GM21423 (cell line): ENCODE results near the gene RHPN2.
"Not testable (repeated sequence)": the region's sequence is repeated elsewhere in the genome, so short reads cannot be mapped to it uniquely, and the experiment has no call there.

Experiments used
- ATAC-seq: cut with Tn5 transposase; IDR thresholded peaks from one replicate; pipeline ENCODE4 v1.9.1; 2021; ENCODE audit warnings: mild to moderate bottlenecking, moderate library complexity; ENCODE audit not compliant: unreplicated experiment

RHPN2 gene

DNA sequence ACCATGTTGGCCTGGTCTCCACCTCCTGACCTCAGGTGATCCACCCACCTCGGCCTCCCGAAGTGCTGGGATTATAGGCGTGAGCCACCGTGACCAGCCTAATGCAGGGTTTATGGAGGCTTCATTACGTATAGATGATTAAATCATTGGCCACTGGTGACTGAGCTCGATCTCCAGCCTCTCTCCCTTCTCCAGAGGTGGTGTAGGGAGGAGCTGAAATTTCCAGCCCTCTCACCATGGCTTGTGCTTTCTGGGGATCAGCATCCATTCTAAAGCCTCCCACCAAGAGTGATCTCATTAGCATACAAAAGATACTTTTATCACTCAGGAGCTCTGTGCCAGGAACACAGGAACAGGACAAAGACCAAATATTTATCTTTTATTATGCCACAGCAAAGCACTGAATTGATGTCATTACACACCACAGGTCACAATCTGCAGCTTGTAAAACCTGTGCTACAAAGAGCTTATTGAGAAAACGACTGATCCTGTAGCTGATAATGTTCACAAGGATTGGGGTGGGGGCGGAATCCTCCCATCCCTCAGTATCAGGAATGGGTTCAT, 32.4 kb downstream of the RHPN2 start:
- ATAC-seq, result no peak

DNA sequence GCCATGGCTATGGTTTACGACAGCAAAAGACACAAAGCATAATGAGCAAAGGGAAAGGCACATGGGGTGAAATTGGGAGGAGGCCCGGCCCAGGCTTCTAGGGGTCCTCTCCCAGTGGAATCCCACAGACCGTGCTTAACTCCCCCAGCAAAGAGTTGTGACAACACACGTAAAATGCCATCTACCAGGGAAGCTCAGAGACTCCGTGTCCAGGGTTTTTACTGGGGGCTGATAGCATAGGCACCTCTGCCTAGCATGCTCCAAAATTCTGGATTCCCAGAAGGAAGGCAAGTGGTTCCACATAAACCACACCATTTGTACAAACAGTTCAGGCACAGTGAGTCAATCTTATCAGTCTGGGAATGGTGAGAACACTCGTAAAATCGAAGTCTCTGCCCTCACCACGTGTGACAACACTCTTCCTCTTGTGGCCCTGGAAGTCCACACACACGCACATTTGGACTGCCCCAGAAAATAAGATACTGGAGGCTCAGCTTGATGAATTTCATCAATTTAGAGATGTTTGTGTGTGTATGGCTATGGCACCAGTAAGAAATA, 34.9 kb downstream of the RHPN2 start:
- ATAC-seq, result no peak

DNA sequence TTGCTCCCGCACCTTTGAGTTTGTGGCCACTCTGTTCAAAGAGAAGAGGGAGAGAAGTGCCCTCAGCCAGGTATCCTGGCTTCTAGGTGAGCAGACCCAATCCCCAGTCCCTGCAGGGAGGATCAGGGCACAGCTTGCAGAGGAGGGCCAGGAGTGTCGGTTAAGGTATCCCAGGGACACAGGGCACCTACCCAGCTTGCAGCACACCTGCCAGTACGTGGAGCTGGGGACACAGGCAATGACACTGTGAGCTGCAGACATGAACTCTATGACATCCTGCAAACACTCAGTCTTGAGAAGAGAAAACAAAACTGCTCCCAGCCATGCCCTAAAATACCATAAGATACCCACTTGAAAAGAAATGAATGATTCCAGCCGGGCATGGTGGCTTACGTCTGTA, 38.1 kb downstream of the RHPN2 start:
- not testable (repeated sequence) for ATAC-seq

DNA sequence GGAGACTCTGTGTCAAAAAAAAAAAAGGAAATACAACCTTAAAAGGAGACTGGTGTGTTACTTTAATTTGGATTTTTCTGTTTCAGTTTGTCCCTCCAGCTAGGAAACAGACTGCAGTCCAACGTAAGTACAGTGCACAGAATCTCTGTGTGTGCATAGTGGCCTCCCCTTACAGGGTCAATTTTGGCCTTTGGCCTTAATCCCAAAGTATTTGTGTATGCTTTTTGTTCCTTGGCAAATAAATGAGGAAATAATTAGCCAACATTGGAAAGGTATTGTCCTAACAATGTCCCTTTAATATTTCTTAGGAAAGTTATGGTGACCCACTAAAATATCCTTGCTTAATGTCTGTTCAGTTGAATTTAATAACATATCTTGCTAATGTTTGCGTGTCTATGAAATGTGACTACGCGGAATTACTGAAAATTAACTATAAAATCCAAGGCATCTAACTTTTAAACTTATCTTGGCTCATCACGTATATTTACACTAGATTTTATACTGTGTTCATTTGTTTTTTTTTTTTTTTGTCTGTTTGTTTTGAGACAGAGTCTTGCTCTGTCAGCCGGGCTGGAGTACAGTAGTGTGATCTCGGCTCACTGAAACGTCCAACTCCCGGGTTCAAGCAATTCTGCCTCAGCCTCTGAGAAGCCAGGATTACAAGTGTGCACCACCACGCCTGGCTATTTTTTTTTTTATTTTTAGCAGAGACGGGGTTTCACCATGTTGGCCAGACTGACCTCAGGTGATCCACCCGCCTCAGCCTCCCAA, 39.0 kb downstream of the RHPN2 start:
- not testable (repeated sequence) for ATAC-seq

DNA sequence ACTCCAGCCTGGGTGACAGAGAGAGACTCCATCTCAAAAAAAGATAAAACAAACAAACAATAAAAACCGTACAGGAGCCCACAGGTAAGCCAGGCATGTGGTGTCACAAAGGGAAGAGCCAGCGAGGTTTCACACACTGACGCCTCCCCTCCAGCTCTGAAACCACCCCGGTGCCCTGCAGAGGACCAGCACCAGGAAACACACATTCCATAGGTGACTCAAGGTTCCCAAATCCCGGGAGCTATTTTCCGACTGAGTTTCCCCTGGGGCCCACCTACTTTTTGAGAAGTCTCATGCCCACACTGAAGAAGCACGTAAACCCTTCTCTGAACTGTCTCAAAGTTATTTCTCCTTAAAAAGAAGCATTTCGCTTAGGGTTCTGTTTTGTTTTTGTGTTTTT, 40.3 kb downstream of the RHPN2 start:
- ATAC-seq, result no peak

DNA sequence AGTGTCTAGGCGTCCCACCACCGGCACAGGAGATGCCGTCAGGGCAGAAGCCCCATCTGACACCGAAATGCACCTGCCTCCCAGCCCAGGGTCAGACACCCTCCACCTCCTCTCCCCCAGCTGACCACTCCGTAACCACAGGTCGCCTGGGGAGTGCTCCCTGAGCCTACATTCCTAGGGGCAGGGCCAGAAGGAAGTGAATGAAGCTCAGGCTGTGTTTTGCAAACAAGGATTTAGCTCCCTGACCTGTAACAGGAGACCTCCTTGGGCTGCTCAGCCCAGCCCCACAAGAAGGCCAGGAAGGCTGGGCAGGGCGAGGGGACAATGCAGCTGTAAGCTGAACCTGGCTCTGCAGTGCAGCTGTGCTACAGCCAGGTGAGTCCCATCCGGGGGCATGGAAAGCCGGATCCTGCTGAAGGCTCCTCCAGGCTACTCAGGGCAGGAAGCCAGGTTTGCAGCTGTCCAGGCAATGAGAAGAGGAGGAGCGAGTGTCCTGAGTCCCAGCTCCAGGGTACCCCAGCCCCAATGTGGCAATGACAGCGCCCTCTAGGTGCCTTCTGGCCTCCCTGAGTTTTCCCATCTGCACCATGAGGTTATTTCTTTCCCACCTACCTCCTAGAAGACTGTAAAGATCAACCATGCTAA, 42.1 kb downstream of the RHPN2 start:
- ATAC-seq, result no peak

DNA sequence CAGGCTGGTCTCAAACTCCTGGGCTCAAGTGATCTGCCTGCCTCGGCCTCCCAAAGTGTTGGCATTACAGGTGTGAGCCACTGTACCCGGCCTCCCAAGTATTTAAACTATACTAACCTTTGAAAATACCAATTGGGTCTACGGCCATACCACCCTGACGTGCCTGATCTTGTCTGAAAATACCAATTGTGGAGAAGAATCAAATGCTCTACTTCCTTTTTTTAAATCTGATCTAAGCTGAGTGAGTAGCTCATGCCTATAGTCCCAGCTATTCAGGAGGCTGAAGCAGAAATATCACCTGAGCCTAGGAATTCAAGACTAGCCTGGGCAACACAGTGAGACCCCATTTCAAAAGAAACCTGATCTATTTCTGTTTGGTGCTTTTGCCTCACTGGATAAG, 53.8 kb downstream of the RHPN2 start:
- not testable (repeated sequence) for ATAC-seq

DNA sequence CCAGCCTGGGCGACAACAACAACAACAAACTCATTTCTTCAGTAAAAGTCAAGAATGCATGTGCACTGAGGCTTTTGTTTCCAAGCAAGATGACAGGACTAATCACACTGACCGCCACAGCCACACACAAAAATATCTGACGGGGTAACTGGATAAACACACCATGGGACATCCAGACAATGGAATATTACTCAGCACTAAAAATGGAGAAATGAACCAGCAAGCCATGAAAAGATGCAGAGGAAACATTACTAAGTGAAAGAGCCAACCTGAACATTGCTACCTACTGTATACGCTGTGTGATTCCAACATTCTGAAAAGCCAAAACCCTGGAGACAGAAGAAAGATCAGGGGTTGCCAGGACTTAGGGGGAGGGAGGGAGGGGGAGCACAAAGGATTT, 56.0 kb downstream of the RHPN2 start:
- no peak for ATAC-seq

DNA sequence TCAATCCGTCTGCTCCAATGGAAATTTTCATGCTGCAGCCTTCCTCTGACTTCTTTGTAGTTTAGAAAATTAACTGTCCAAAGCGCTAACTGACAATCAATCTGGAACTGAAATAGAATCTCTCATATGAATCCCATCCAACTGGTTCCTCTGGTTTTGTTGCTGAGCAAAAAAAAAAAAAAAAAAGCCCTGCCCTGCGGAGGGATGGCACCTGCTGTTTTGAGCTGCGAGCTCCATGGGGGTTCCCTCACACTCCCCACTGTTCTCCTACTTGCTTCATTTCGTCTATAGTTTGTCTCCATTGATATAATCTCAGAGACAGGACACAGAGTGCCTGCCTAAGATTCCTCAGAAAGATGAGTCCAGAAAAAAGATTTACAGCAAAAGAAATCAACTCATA, 59.2 kb downstream of the RHPN2 start:
- ATAC-seq, result no peak

DNA sequence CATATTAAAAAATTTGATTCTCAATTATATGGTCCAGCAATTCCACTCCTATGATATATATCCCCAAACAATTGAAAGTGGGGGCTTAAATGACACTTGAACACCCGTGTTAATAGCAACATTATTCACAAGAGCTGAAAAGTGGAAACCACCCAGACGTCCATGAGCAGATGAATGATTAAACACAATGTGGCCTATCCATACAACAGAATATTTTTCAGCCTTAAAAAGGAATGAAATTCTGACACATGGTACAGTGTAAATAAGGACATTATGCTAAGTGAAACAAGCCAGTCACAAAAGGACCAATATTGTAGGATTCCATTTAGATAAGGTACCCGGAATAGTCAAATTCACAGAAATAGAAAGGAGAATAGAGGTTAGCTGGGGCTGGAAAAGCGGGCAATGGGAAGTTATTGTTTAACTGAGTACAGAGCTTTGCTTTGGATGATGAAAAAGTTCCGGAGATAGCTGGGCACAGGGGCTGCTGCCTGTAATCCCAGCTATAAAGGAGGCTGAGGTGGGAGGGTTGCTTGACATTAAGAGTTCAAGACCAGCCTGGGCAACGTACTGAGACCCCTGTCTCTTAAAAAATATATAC, 61.2 kb downstream of the RHPN2 start:
- not testable (repeated sequence) for ATAC-seq

DNA sequence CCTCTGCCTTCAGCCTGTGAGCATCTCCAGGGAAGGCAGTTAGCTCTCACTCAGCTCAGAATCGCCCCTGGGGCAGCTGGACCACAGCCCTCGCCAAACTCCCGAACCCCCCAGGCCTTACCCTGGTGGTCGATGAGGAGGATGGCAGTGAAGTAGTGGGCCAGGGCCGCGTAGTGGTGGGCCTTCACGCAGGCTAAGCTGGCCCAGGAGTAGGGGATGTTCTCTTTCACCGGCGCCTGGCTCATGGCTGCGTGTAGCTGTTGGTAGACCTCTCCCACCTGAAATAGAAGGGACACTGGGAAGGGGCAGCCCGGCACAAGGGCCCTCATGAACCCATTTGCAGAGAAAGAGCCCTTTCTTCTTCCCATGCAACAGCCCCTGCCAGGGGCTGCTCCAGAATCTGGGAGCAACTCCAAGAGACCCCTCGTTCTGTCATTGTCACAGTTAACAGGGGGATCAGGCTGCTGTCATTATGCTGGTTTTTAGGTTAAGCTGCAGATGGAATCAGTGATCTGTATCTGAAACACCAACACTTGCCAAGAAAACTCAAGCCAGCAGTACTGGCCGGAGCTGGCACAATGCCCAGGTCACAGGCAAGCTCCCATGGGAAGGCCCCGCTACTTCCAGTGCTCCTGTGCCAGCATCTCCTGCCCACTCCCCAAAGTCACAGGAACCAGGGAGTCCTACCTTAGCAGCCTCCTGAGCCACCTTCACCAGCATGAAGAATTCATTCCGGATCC, 62.4 kb downstream of the RHPN2 start:
- ATAC-seq, result not testable (repeated sequence)

DNA sequence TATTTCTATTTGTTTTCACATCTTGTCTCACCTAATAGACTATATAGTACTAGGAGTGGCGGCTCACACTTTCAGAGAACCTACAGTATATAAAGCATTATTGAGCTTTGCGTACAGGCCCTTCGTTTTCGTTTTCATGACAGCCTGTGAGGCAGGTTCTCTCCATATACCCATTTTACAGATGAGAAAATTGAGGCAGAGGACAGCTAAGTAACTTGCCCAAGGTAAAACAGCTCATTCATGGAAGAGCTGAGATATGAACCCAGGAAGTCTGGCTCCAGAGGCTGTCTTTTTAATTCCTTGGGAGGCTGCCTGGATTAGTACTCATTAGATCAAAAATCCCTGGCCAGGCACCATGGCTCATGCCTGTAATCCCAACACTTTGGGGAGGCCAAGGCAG, 63.8 kb downstream of the RHPN2 start:
- ATAC-seq, result no peak

DNA sequence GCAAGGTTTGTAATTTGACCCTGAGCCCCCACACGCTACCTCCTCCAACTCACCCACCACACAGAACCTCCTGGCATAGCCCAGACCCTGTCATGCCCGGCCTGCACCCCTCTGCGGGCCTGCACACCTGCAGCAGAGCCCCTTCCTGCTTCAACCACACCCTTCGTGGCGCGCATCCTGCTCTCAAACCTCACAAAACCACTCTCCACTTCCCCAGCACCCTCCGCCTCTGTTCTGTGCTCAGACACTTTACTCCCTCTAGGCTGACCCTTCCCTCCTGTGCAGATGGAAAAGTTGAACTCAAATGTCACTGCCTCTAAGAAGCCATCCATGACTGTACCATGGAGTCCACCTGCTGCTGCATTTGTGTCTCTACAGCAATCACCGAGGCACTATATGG, 64.2 kb downstream of the RHPN2 start:
- ATAC-seq, result no peak

DNA sequence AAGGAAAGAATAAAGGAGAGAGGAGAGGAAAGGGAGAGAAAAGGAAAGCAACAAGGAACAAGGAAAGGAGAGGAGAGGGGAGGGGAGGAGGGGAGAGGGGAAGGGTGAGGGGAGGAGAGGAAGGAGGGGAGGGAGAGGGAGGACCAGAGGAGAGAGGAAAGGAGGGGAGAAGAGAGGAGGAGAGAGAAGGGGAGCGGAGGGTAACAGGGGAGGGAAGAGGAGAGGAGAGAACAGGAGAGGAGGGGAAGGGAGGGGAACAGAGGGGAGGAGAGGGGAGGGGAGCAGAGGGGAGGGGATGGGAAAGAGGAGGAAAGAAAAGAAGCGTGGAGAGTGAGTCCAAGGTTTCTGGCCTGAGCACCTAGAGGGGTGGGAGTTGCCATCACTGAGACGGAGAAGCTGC, 66.0 kb downstream of the RHPN2 start:
- ATAC-seq, result no peak

DNA sequence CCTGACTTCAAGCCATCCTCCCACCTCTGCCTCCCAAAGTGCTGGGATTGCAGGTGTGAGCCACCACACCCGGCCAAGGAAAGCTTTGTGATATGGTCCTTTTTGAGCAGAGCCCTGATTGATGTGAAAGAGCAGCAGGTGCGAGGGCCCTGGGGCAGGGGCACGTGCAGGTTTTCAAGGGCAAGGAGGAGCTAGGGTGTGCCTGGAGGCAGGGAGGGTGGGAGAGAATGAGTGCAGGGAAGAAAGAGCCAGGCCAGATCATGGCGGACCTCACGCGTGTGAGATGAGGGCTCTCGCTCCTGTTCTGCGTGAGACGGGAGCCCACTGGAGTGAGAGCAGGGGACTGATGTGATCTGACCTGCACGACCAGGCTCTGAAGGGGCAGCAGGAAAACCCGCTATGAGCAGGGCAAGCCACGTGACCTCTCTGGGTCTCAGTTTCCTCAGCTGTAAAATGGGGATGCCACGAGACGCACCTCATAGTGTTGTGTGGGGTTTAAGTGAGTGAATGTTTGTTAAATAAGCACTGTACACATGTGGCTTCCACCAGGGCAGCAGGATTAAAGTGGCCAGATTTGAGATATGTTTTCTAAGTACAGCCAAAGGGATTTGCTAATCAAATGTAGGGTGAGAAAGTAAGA, 66.9 kb downstream of the RHPN2 start:
- ATAC-seq, result no peak

DNA sequence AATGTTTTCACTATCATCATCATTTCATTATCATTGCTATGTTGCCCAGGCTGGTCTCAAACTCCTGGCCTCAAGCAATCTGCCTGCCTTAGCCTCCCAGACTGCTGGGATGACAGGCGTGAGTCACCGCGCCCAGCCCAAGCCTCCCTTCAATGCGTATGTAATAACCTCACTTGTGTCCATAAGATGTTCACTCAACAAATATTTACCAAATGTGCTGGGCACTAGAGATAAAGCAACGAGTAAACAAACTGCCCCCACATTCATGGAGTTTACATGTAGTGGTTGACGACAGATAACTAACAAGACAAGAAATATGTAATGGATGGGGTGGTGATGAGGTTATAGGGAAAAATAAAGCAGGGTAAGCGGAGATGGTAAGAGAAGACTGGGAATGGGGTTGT, 67.6 kb downstream of the RHPN2 start:
- ATAC-seq, result not testable (repeated sequence)

DNA sequence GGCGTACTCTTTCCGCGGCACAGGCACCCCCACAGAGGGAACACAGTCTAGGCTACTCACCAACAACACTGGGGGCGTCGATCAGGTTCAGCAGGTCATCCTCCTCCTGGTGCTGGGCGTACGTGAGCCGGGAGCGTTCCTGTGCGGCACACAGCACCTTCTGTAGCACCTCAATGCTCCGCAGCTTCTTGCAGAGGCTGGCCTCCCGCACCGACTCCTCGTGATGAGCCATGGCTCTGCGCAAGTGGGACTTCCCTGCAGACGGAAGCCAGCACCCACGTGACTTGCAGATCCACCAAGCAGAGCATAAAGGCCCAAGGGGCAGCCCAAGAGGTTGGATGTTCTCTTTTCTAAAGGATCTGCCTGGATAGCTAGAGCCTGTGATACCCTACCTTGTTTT, 68.7 kb downstream of the RHPN2 start:
- not testable (repeated sequence) for ATAC-seq

DNA sequence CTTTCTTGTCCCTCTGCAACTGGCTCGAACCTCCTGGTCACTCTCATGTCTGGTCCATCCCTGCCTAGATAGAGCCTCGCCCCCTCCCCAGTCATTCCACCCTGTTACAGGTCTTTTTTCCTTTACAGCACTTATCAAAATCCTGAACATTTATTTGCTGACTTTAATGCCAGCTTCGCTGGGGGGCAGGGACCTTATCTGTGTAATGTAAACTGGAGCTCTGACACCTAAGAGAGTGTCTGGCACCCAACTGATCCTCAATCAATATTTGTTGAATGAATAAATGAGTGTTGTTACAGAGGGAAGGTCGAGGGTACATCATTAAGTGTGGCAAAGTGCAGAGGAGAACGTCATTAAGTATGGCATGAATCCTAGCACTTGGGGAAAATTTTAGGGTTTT, 76.0 kb downstream of the RHPN2 start:
- no peak for ATAC-seq

DNA sequence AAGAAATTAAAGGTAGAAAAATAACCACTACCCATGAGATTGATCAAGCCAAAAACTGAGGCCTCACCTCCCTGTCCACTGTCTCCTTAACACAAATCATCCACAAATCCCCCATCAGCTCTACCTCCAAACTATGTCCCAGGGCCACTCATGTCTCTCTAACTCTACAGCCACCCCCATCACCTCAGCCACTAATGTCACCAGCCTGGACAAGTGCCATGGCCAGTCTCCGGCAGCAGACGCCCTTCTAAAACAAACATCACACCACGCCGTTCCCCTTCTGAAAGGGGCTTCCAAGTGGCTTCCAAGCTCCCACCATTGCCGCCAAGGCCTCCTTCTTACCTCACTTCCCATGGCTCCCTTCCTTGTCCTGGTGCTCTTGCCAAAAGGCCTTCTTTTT, 76.4 kb downstream of the RHPN2 start:
- ATAC-seq, result not testable (repeated sequence)

DNA sequence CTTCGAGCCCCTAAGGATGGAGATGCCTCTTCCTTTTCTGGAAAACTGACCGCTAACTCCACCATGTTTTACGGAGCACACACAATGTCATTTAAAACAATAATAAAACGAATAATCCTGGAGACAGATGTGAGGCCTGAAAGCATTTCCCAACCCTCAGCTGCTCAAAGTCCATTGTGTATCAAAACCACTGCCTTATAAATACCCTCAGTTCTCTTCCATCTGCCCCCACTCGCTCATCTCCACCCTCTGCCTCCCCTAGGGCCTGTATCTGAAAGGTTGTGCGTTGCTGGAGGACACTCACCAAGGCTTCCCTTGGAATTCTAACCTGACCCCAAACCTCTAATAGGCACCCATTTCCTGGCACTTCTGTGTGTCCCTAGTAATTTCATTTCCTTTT, 82.2 kb downstream of the RHPN2 start:
- ATAC-seq, result not testable (repeated sequence)
